Measurements from ENCODE around the gene TBXAS1.

GRCh38 chr7:140058517-140058916, 229.5 kb downstream of the TBXAS1 start:
- TF ChIP-seq CTCF (IDR thresholded peaks at IDR 0.05): no peak
- TF ChIP-seq ZFX (IDR thresholded peaks at IDR 0.05; ENCODE audit: borderline replicate concordance): no peak

All from 22Rv1 (cell line).